H1 (cell line): ENCODE measurements around the gene PIBF1.

ENCODE experiments used
- ASH2L ChIP-seq: fragments of 200-600, 300-600 bp; sonication (generic); IDR thresholded peaks from one replicate; pipeline ENCODE4 v1.7.1; 2017; ENCODE audit warnings: low read length
- CREB1 ChIP-seq: IDR thresholded peaks from 2 replicates; pipeline ENCODE4 v1.6.1; 2012; ENCODE audit warnings: inconsistent platforms
- CTCF ChIP-seq, 3 experiments: IDR thresholded peaks; 1 replicate in 2 of 3; 2 replicates in 1 of 3; pipeline versions ENCODE4 v1.5.1 to v1.6.1; 2011; ENCODE audit warnings: low read length in 3 of 3, mild to moderate bottlenecking in 3 of 3, inconsistent platforms in 2 of 3, low read depth in 1 of 3, moderate library complexity in 1 of 3; ENCODE audit not compliant: insufficient read depth in 1 of 3; ENCODE audit errors: control extremely low read depth in 1 of 3
- GTF2F1 ChIP-seq: IDR thresholded peaks from 2 replicates; pipeline ENCODE4 v1.6.1; 2012; ENCODE audit warnings: low read depth, low read length, improper control_type of control experiment, borderline replicate concordance
- JUND ChIP-seq: IDR thresholded peaks from 2 replicates; pipeline ENCODE4 v1.6.1; 2011; ENCODE audit warnings: mild to moderate bottlenecking, improper control_type of control experiment, low read length
- NRF1 ChIP-seq: IDR thresholded peaks from 2 replicates; pipeline ENCODE4 v1.6.1; 2011; ENCODE audit warnings: mild to moderate bottlenecking, low read depth, low read length, improper control_type of control experiment
- POLR2AphosphoS5 ChIP-seq: IDR thresholded peaks from 2 replicates; pipeline ENCODE4 v1.6.1; 2011; ENCODE audit warnings: low read depth, low read length
- RAD21 ChIP-seq, 2 experiments: IDR thresholded peaks in 1 of 2; conservative IDR thresholded peaks in 1 of 2; 2 replicates each; pipeline ENCODE4 v1.6.1; 2011; ENCODE audit warnings: low read depth in 2 of 2, low read length in 2 of 2, improper control_type of control experiment in 1 of 2, inconsistent platforms in 1 of 2, mild to moderate bottlenecking in 1 of 2, moderate library complexity in 1 of 2
- RFX5 ChIP-seq: IDR thresholded peaks from 2 replicates; pipeline ENCODE4 v1.6.1; 2011; ENCODE audit warnings: low read depth, low read length, improper control_type of control experiment, borderline replicate concordance
- TAF1 ChIP-seq: IDR thresholded peaks from 2 replicates; pipeline ENCODE4 v1.6.1; 2011; ENCODE audit warnings: mild to moderate bottlenecking, low read depth, low read length

GRCh38 chr13:73056565-73056962 lies 274.6 kb downstream of the PIBF1 start:
- TF ChIP-seq NRF1, result no peak
- no peak for TF ChIP-seq RAD21 (IDR thresholded peaks at IDR 0.05 in 1 of 2, conservative IDR thresholded peaks at IDR 0.05 in 1 of 2; ENCODE audit: low read depth in 2 of 2, low read length in 2 of 2)
- no peak for TF ChIP-seq ASH2L
- no peak for TF ChIP-seq CTCF (IDR thresholded peaks at IDR 0.05; ENCODE audit: control extremely low read depth in 1 of 3, insufficient read depth in 1 of 3, low read depth in 1 of 3, low read length in 3 of 3)
- TF ChIP-seq CREB1, result no peak
- TF ChIP-seq TAF1, result no peak
- TF ChIP-seq POLR2AphosphoS5, result no peak
- no peak for TF ChIP-seq RFX5
- no peak for TF ChIP-seq JUND
- no peak for TF ChIP-seq GTF2F1
